Adrenal gland (tissue), 12 donors: ENCODE data around the gene CX3CR1. TPM values are rescaled to one million over a fixed set of nuclear protein-coding genes. Genes with fewer than 3 reads are reported as not detected.

ENCODE experiments used
- DNase-seq, 7 donors: peaks; one replicate each; pipeline ENCODE4 v3.0.0-alpha.2; 2019 to 2020
- H3K27ac ChIP-seq, 5 donors: fragments of 200-600 bp; sonication (generic) in 4 of 5; 1 replicate in 3 of 5; 2 replicates in 2 of 5; pipeline versions ENCODE4 v1.5.1 to v1.8.0; 2016 to 2020; ENCODE audit warnings: mild to moderate bottlenecking in 1 of 5
- H3K27me3 ChIP-seq: fragments of 200-600 bp; 2 replicates; pipeline ENCODE4 v1.8.0; 2021
- H3K36me3 ChIP-seq, 2 donors: fragments of 200-600 bp; replicated peaks in 1 of 2; 1 replicate in 1 of 2; 2 replicates in 1 of 2; pipeline versions ENCODE4 v1.5.1 to v1.8.0; 2018 to 2022
- H3K4me1 ChIP-seq, 2 donors: fragments of 200-600 bp; replicated peaks in 1 of 2; 1 replicate in 1 of 2; 2 replicates in 1 of 2; pipeline versions ENCODE4 v1.5.1 to v1.8.0; 2018 to 2021
- H3K4me3 ChIP-seq, 4 donors: fragments of 200-600 bp; sonication (generic) in 3 of 4; one replicate each; pipeline ENCODE4 v1.5.1; 2016 to 2018
- H3K9me3 ChIP-seq, 3 donors: fragments of 200-600 bp; sonication (generic) in 1 of 3; replicated peaks in 1 of 3; 1 replicate in 2 of 3; 2 replicates in 1 of 3; pipeline versions ENCODE4 v1.5.1 to v1.8.0; 2016 to 2021
- CTCF ChIP-seq, 6 experiments: fragments of 450-650 bp in 4 of 6; fragments of 200-600 bp in 2 of 6; sonication (generic) in 1 of 6; IDR thresholded peaks; 1 replicate in 5 of 6; 2 replicates in 1 of 6; pipeline versions ENCODE4 v1.5.1 to v1.8.0; 2016 to 2021; ENCODE audit warnings: antibody characterized with exemption in 6 of 6, mild to moderate bottlenecking in 2 of 6, moderate library complexity in 1 of 6
- POLR2A ChIP-seq, 2 donors: fragments of 450-650 bp; IDR thresholded peaks; one replicate each; pipeline ENCODE4 v1.6.1; 2017; ENCODE audit warnings: antibody characterized with exemption in 2 of 2, mild to moderate bottlenecking in 2 of 2, moderate library complexity in 1 of 2
- WGBS, 4 donors: extraction: QIAGEN DNeasy Blood & Tissue Kit in 2 of 4; methylation state at CpG; one replicate each; pipeline versions ENCODE4 v1.1.5 to v1.1.7; 2013 to 2017; 5-methylcytosine and 5-hydroxymethylcytosine counted together
- intact Hi-C, 2 donors: fragments of 100-400 bp; cut with DNase I; formaldehyde crosslinking; loops; one replicate each; pipeline versions ENCODE4 v1.14.1 to v1.15.0; 2022 to 2023
- polyA plus RNA-seq, 3 donors: library from polyadenylated mRNA; stranded (reverse); fragments of 200-250 nt in 2 of 3; fragments of 350-450 nt in 1 of 3; fragmentation: Illumina TruSeq in 1 of 3; extraction: RNeasy Lipid Tissue Mini Kit (QIAGEN cat#74804) in 1 of 3; gene quantifications; one replicate each; pipeline ENCODE4 v1.2.3, GENCODE V29; 2013 to 2014
- total RNA-seq, 9 donors: library from RNA; depleted of rRNA in 4 of 9; stranded (reverse); fragments of >200 nt in 4 of 9; fragments of 120-200 nt in 1 of 9; fragmentation: NEBNext Ultra II Directional in 1 of 9; extraction: Animal tissue kit (Norgen Biotek cat#: 25700) in 1 of 9; gene quantifications; one replicate each; pipeline versions ENCODE4 v1.1.0 to v1.2.4, GENCODE V29; 2013 to 2023
- donor health status: healthy with polysubstance abuse.
- donor health status: Bipolar disorder and iron deficiency.
- donor health status: DM: yes; HTN: yes; CAD: no.
- donor health status: DM: no; HTN: no; CAD: no.
- donor health status: DM: no; HTN: no; CAD: no.
- donor health status: DM: yes; HTN: yes; CAD: no.

CX3CR1 gene
- total and polyA plus RNA-seq, 12 donors, result 0.16 to 3.1 (median 1.4) TPM; not detected in 1

- intact Hi-C loops, result no loop called here
- TF ChIP-seq POLR2A (IDR thresholded peaks at IDR 0.05) (no peak), CTCF (IDR thresholded peaks at IDR 0.05) (no peak)
- WGBS, 4 donors, result 73 to 86% (median 76%) methylated on average over 1 of the region's 1 CpG
Observed at GRCh38 chr3:39222462-39222861, 57.4 kb downstream of the CX3CR1 start.

GRCh38 chr3:39221141-39221530 is 58.7 kb downstream of the CX3CR1 start:
- Histone ChIP-seq H3K9me3 (no peaks in the 10 kb centered on the region), H3K27ac (no peak overlapping the region), H3K27me3 (peaks cover 4% of the 10 kb centered on the region), H3K4me1 (no peaks in the 10 kb centered on the region), H3K36me3 (no peaks in the 10 kb centered on the region), H3K4me3 (no peak overlapping the region)
- no peak for DNase-seq
- TF ChIP-seq CTCF (IDR thresholded peaks at IDR 0.05) (no peak), POLR2A (IDR thresholded peaks at IDR 0.05) (no peak)
- intact Hi-C loops, result no loop called here

More at GRCh38 chr3:39222462-39222861, 57.4 kb downstream of the CX3CR1 start:
- Histone ChIP-seq H3K27me3 (peaks cover 4% of the 10 kb centered on the region), H3K9me3 (no peaks in the 10 kb centered on the region), H3K4me1 (no peaks in the 10 kb centered on the region), H3K4me3 (no peak overlapping the region), H3K27ac (no peak overlapping the region), H3K36me3 (no peaks in the 10 kb centered on the region)
- DNase-seq, result no peak

GRCh38 chr3:39220407-39221140 is 59.3 kb downstream of the CX3CR1 start:
- DNase-seq, result no peak
- H3K4me3 ChIP-seq, result no peak overlapping the region
- TF ChIP-seq CTCF (IDR thresholded peaks at IDR 0.05) (no peak), POLR2A (IDR thresholded peaks at IDR 0.05) (no peak)
- 55 to 61% (median 56%) methylated on average over 6 of the region's 6 CpGs for WGBS, 4 donors
- no peaks in the 10 kb centered on the region for H3K9me3 ChIP-seq
- H3K36me3 ChIP-seq, result no peaks in the 10 kb centered on the region
- intact Hi-C loops, result no loop called here
- peaks cover 4% of the 10 kb centered on the region for H3K27me3 ChIP-seq
- H3K27ac ChIP-seq, result no peak overlapping the region
- no peaks in the 10 kb centered on the region for H3K4me1 ChIP-seq

DNA sequence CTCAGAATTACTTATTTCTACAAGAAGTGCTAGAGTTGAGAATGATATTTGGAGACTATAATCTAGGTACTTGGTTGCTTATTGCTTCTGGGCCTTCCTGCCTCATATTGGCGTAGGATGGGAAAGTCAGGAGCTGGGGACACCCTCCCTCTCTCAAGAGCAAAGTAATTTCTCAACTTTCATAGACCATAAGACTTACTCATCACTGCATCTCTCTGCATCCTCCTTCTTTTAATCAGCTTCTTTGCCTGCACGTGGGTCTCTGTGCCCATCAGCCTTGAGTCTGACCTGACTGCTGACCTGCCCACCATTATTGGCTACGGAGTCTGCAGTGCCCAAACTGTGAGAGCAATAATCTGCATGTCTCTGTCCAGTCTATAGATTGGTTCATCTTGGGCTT is 60.1 kb downstream of the CX3CR1 start:
- TF ChIP-seq POLR2A (IDR thresholded peaks at IDR 0.05), result no peak
- no peak for TF ChIP-seq CTCF (IDR thresholded peaks at IDR 0.05)
- Histone ChIP-seq H3K4me1 (no peaks in the 10 kb centered on the region), H3K27ac (no peak overlapping the region), H3K4me3 (no peak overlapping the region), H3K36me3 (no peaks in the 10 kb centered on the region), H3K27me3 (peaks cover 4% of the 10 kb centered on the region), H3K9me3 (no peaks in the 10 kb centered on the region)
- no peak for DNase-seq
- intact Hi-C loops, result no loop called here
- WGBS, 4 donors, result 76 to 91% (median 84%) methylated on average over 3 of the region's 3 CpGs
